HepG2 (cell line): ENCODE results near the gene TIPRL.

Source experiments
- BCLAF1 ChIP-seq: fragments of 450-650 bp; IDR thresholded peaks from 2 replicates; pipeline ENCODE4 v1.6.1; 2017; ENCODE audit warnings: mild to moderate bottlenecking
- CTCF ChIP-seq: sonication (generic); formaldehyde crosslinking; IDR thresholded peaks from 2 replicates; pipeline ENCODE4 v1.5.0; 2020; ENCODE audit warnings: mild to moderate bottlenecking, missing genetic modification reagents, moderate library complexity
- MAFF ChIP-seq: IDR thresholded peaks from 2 replicates; pipeline ENCODE4 v1.6.1; 2011; ENCODE audit warnings: low read depth, low read length, improper control_type of control experiment
- NCOA2 ChIP-seq: sonication (generic); formaldehyde crosslinking; IDR thresholded peaks from 2 replicates; pipeline ENCODE4 v1.8.0; 2022; ENCODE audit warnings: inconsistent platforms
- POLR2AphosphoS5 ChIP-seq: IDR thresholded peaks from 2 replicates; pipeline ENCODE4 v1.6.1; 2012; ENCODE audit warnings: low read depth, low read length
- PPARG ChIP-seq: conservative IDR thresholded peaks from 2 replicates; pipeline ENCODE4 v1.6.1; 2016; ENCODE audit warnings: missing biosample characterization, missing genetic modification reagents
- RXRA ChIP-seq: sonication (generic); formaldehyde crosslinking; IDR thresholded peaks from 2 replicates; pipeline ENCODE4 v1.5.1; 2020; ENCODE audit warnings: missing genetic modification reagents
- THAP11 ChIP-seq: IDR thresholded peaks from 2 replicates; pipeline ENCODE4 v1.6.1; 2016; ENCODE audit warnings: missing biosample characterization, missing genetic modification reagents
- ZFP36L2 ChIP-seq: sonication (generic); formaldehyde crosslinking; IDR thresholded peaks from 2 replicates; pipeline ENCODE4 v1.4.0; 2020; ENCODE audit warnings: missing genetic modification reagents
- ZNF230 ChIP-seq: sonication (generic); formaldehyde crosslinking; IDR thresholded peaks from 2 replicates; pipeline ENCODE4 v1.4.0; 2020; ENCODE audit warnings: mild to moderate bottlenecking, missing genetic modification reagents
- ZNF510 ChIP-seq: sonication (generic); formaldehyde crosslinking; IDR thresholded peaks from 2 replicates; pipeline ENCODE4 v1.4.0; 2020; ENCODE audit warnings: low read depth, mild to moderate bottlenecking, missing genetic modification reagents

- TF ChIP-seq THAP11 (no peak), PPARG (CRISPR knock-in tag) (no peak), ZFP36L2 (no peak), ZNF230 (CRISPR knock-in tag) (no peak), ZNF510 (CRISPR knock-in tag) (no peak), NCOA2 (CRISPR knock-in tag) (no peak), CTCF (CRISPR knock-in tag) (no peak), RXRA (CRISPR knock-in tag) (no peak), BCLAF1 (no peak), POLR2AphosphoS5 (no peak), MAFF (no peak)
Measured at GRCh38 chr1:168230709-168231108, 51.9 kb downstream of the TIPRL start.
